ENCODE results near the gene ANO1. TPM values are rescaled to one million over a fixed set of nuclear protein-coding genes. Genes with fewer than 3 reads are reported as not detected.
A peak's percentile ranks its signal among the peaks of the same experiment; 100 is the strongest.

ANO1 gene
- total and polyA plus RNA-seq, 12 donors, result 0.67 to 6.7 (median 2.2) TPM

GRCh38 chr11:70186936-70187335 is 108.8 kb downstream of the ANO1 start:
- intact Hi-C loops (cut with DNase I), result no loop called here
- 81 to 93% (median 84%) methylated on average over 5 to 10 of the region's 10 CpGs for WGBS, 4 donors
- H3K4me3 ChIP-seq, result no peak overlapping the region
- no peaks in the 10 kb centered on the region for H3K27me3 ChIP-seq
- no peaks in the 10 kb centered on the region for H3K36me3 ChIP-seq (replicated peaks in 1 of 2)
- H3K9me3 ChIP-seq (replicated peaks in 1 of 3), result no peaks in the 10 kb centered on the region
- DNase-seq, result no peak
- no peak overlapping the region for H3K27ac ChIP-seq
- TF ChIP-seq POLR2A (IDR thresholded peaks at IDR 0.05) (no peak), CTCF (IDR thresholded peaks at IDR 0.05) (no peak)
- no peaks in the 10 kb centered on the region for H3K4me1 ChIP-seq (replicated peaks in 1 of 2)

GRCh38 chr11:70187771-70188170 is 109.7 kb downstream of the ANO1 start:
- Histone ChIP-seq H3K4me1 (replicated peaks in 1 of 2) (no peaks in the 10 kb centered on the region), H3K36me3 (replicated peaks in 1 of 2) (no peaks in the 10 kb centered on the region), H3K4me3 (no peak overlapping the region), H3K9me3 (replicated peaks in 1 of 3) (no peaks in the 10 kb centered on the region), H3K27me3 (no peaks in the 10 kb centered on the region), H3K27ac (no peak overlapping the region)
- intact Hi-C loops (cut with DNase I), result no loop called here
- DNase-seq, result no peak
- no peak for TF ChIP-seq POLR2A (IDR thresholded peaks at IDR 0.05)
- TF ChIP-seq CTCF (IDR thresholded peaks at IDR 0.05), result no peak
- WGBS, 4 donors, result 69 to 85% (median 81%) methylated on average over 8 to 15 of the region's 15 CpGs

- no peak overlapping the region for H3K4me3 ChIP-seq
These were observed 111.5 kb downstream of the ANO1 start for GRCh38 chr11:70189622-70190021.

GRCh38 chr11:70191495-70192140 is 113.5 kb downstream of the ANO1 start:
- H3K9me3 ChIP-seq (replicated peaks in 1 of 3), result no peaks in the 10 kb centered on the region
- no peaks in the 10 kb centered on the region for H3K4me1 ChIP-seq (replicated peaks in 1 of 2)
- H3K27me3 ChIP-seq, result no peaks in the 10 kb centered on the region
- H3K4me3 ChIP-seq, result no peak overlapping the region
- DNase-seq, result peak; percentile 69 to 87 (median 84)
- TF ChIP-seq POLR2A (IDR thresholded peaks at IDR 0.05) (no peak), CTCF (IDR thresholded peaks at IDR 0.05) (peak; percentile 84 to 92 (median 86))
- WGBS, 4 donors, result 7 to 15% (median 10%) methylated on average over 15 to 22 of the region's 22 CpGs
- no peaks in the 10 kb centered on the region for H3K36me3 ChIP-seq (replicated peaks in 1 of 2)
- intact Hi-C loops (cut with DNase I), result loop anchor here (2.0 to 5.0 kb wide), 3 partner anchors 269 to 507 kb away; no protein-coding TSS in a partner anchor
- no peak overlapping the region for H3K27ac ChIP-seq

More at GRCh38 chr11:70189622-70190021, 111.5 kb downstream of the ANO1 start:
- DNase-seq, result no peak
- Histone ChIP-seq H3K9me3 (replicated peaks in 1 of 3) (no peaks in the 10 kb centered on the region), H3K4me1 (replicated peaks in 1 of 2) (no peaks in the 10 kb centered on the region), H3K27me3 (no peaks in the 10 kb centered on the region), H3K27ac (no peak overlapping the region), H3K36me3 (replicated peaks in 1 of 2) (no peaks in the 10 kb centered on the region)
- 78 to 88% (median 85%) methylated on average over 11 of the region's 11 CpGs for WGBS, 4 donors
- TF ChIP-seq CTCF (IDR thresholded peaks at IDR 0.05) (no peak), POLR2A (IDR thresholded peaks at IDR 0.05) (no peak)
- intact Hi-C loops (cut with DNase I), result loop anchor here (2.0 to 5.0 kb wide), 3 partner anchors 267 to 505 kb away; no protein-coding TSS in a partner anchor
